Stomach (tissue), 9 donors: ENCODE data around the gene SWAP70. TPM values are rescaled to one million over a fixed set of nuclear protein-coding genes. Genes with fewer than 3 reads are reported as not detected.

Experiments used
- DNase-seq, 2 donors: peaks; one replicate each; pipeline versions ENCODE4 v3.0.0 to v3.0.0-alpha.2; 2013 to 2019
- H3K27ac ChIP-seq, 5 donors: fragments of 200-600 bp in 4 of 5; sonication (generic) in 4 of 5; one replicate each; pipeline ENCODE4 v1.5.1; 2013 to 2019; ENCODE audit warnings: mild to moderate bottlenecking in 1 of 5, moderate library complexity in 1 of 5
- H3K27me3 ChIP-seq, 3 donors: fragments of 200-600 bp; sonication (generic); one replicate each; pipeline ENCODE4 v1.5.1; 2017 to 2019; ENCODE audit warnings: mixed run types in 1 of 3
- H3K36me3 ChIP-seq, 4 donors: fragments of 200-600 bp; sonication (generic); 1 replicate in 3 of 4; 2 replicates in 1 of 4; pipeline ENCODE4 v1.5.1; 2016 to 2019
- H3K4me1 ChIP-seq, 4 donors: fragments of 200-600 bp; sonication (generic); one replicate each; pipeline ENCODE4 v1.5.1; 2016 to 2019
- H3K4me3 ChIP-seq, 4 donors: fragments of 200-600 bp; sonication (generic) in 3 of 4; one replicate each; pipeline ENCODE4 v1.5.1; 2016 to 2019; ENCODE audit warnings: mild to moderate bottlenecking in 1 of 4
- H3K9me3 ChIP-seq, 4 donors: fragments of 200-600 bp; sonication (generic); one replicate each; pipeline ENCODE4 v1.5.1; 2016 to 2019
- CTCF ChIP-seq, 7 experiments: fragments of 450-650 bp in 4 of 7; fragments of 200-600 bp in 3 of 7; sonication (generic) in 3 of 7; IDR thresholded peaks; one replicate each; pipeline ENCODE4 v1.5.1; 2016 to 2019; ENCODE audit warnings: antibody characterized with exemption in 7 of 7, control low read depth in 2 of 7, mild to moderate bottlenecking in 1 of 7
- EP300 ChIP-seq: sonication (generic); formaldehyde crosslinking; IDR thresholded peaks from one replicate; pipeline ENCODE4 v1.6.1; 2017; ENCODE audit warnings: antibody characterized with exemption
- POLR2A ChIP-seq, 4 donors: fragments of 450-650 bp; IDR thresholded peaks; one replicate each; pipeline ENCODE4 v1.6.1; 2016; ENCODE audit warnings: antibody characterized with exemption in 4 of 4, control low read depth in 2 of 4, mild to moderate bottlenecking in 1 of 4, moderate library complexity in 1 of 4
- POLR2AphosphoS5 ChIP-seq, 3 donors: sonication (generic); formaldehyde crosslinking; IDR thresholded peaks; one replicate each; pipeline ENCODE4 v1.6.1; 2016; ENCODE audit warnings: antibody characterized with exemption in 3 of 3
- WGBS, 5 donors: extraction: QIAGEN DNeasy Blood & Tissue Kit in 3 of 5; methylation state at CpG; one replicate each; pipeline versions ENCODE4 v1.1.5 to v1.1.7; 2013 to 2018; 5-methylcytosine and 5-hydroxymethylcytosine counted together
- intact Hi-C: fragments of 100-400 bp; cut with DNase I; formaldehyde crosslinking; loops from one replicate; pipeline ENCODE4 v1.15.1; 2023; ENCODE audit warnings: low total_unique reads
- polyA plus RNA-seq, 3 donors: library from polyadenylated mRNA; stranded (reverse); fragments of 200-250 nt; gene quantifications; one replicate each; pipeline ENCODE4 v1.2.3, GENCODE V29; 2013
- total RNA-seq, 5 donors: library from RNA; depleted of rRNA; stranded (reverse); fragments of >200 nt; gene quantifications; one replicate each; pipeline versions ENCODE4 v1.1.0 to v1.2.3, GENCODE V29; 2014 to 2016
- donor health status: healthy with polysubstance abuse.
- donor health status: Bipolar disorder and iron deficiency.
- donor health status: healthy.

The SWAP70 gene
- total and polyA plus RNA-seq, 8 donors, result 5.1 to 39.5 (median 18.3) TPM

DNA sequence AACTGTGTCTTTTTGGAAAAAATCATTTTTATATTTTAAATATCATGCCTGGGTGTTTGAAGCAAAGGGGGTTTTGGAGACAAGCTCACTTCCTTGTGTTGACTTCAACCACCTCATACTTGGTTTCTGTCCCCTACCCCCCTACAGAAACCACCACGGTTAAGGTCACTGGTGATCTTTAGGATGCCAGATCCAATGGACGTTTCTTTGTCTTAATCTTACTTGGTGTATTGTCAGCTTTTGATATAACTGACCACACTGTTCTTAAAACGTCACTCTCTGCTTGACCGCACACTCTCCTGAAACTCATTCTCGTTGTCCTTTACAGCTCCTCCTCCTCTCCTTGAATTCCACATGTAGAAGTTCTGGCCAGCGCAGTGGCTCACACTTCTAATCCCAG lies 34.8 kb upstream of the SWAP70 start:
- Histone ChIP-seq H3K4me3 (no peak overlapping the region), H3K27me3 (no peaks in the 10 kb centered on the region), H3K4me1 (no peaks in the 10 kb centered on the region), H3K9me3 (no peaks in the 10 kb centered on the region), H3K36me3 (no peaks in the 10 kb centered on the region), H3K27ac (no peak overlapping the region)
- WGBS, 5 donors, result 78 to 90% (median 88%) methylated on average over 6 of the region's 6 CpGs
- intact Hi-C loops, result loop anchor here (10.0 kb wide), 1 partner anchor 116 kb away; no protein-coding TSS in a partner anchor
- DNase-seq, result no peak
- no peak for TF ChIP-seq EP300
- no peak for TF ChIP-seq POLR2A (IDR thresholded peaks at IDR 0.05)
- no peak for TF ChIP-seq POLR2AphosphoS5 (IDR thresholded peaks at IDR 0.05)
- no peak for TF ChIP-seq CTCF (IDR thresholded peaks at IDR 0.05)

- TF ChIP-seq CTCF (IDR thresholded peaks at IDR 0.05) (no peak), POLR2AphosphoS5 (IDR thresholded peaks at IDR 0.05) (no peak), EP300 (no peak), POLR2A (IDR thresholded peaks at IDR 0.05) (no peak)
- 64 to 81% (median 75%) methylated on average over 2 of the region's 2 CpGs for WGBS, 5 donors
- Histone ChIP-seq H3K4me3 (no peak overlapping the region), H3K9me3 (no peaks in the 10 kb centered on the region), H3K4me1 (peaks cover 0 to 2% (median 0%) of the 10 kb centered on the region in 4 donors), H3K27ac (no peak overlapping the region), H3K36me3 (no peaks in the 10 kb centered on the region), H3K27me3 (no peaks in the 10 kb centered on the region)
- DNase-seq, result no peak
- intact Hi-C loops, result no loop called here
Observed at GRCh38 chr11:9633679-9634078, 30.2 kb upstream of the SWAP70 start.

DNA sequence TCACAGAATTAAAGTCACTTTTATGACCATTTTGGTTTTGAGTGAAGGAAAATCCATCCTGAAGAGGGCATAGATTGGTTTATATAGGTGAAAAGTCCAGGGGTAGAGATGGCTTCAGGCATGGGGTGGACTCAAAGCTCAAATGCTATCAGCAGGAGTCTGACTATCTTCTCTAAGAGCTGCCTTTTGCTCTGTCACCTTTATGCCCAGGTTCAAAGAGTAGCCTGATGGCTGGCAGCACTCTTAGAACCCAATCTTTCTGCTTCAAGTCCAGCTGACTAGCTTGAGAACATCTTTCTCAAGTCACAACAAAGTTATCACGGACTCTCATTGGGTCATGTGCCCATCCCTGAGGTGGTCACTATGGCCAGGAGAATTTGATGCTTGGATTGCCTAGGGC lies 27.2 kb upstream of the SWAP70 start:
- WGBS, 5 donors, result 83 to 100% (median 97%) methylated on average over 1 of the region's 1 CpG
- intact Hi-C loops, result no loop called here
- no peaks in the 10 kb centered on the region for H3K36me3 ChIP-seq
- H3K27ac ChIP-seq, result no peak overlapping the region
- no peak for DNase-seq
- TF ChIP-seq CTCF (IDR thresholded peaks at IDR 0.05) (no peak), POLR2AphosphoS5 (IDR thresholded peaks at IDR 0.05) (no peak), EP300 (no peak), POLR2A (IDR thresholded peaks at IDR 0.05) (no peak)
- H3K4me1 ChIP-seq, result peaks cover 0 to 5% (median 0%) of the 10 kb centered on the region in 4 donors
- H3K27me3 ChIP-seq, result no peaks in the 10 kb centered on the region
- no peak overlapping the region for H3K4me3 ChIP-seq
- H3K9me3 ChIP-seq, result no peaks in the 10 kb centered on the region

GRCh38 chr11:9639099-9639498 lies 24.8 kb upstream of the SWAP70 start:
- no peak overlapping the region for H3K4me3 ChIP-seq
- peak overlapping the region in 4 of 5 donors; percentile 31 to 61 (median 53) for H3K27ac ChIP-seq
- H3K9me3 ChIP-seq, result no peaks in the 10 kb centered on the region
- 54 to 66% (median 59%) methylated on average over 5 of the region's 5 CpGs for WGBS, 5 donors
- peak in 1 of 2 donors; percentile 26 for DNase-seq
- no peaks in the 10 kb centered on the region for H3K36me3 ChIP-seq
- TF ChIP-seq EP300, result no peak
- TF ChIP-seq POLR2AphosphoS5 (IDR thresholded peaks at IDR 0.05), result peak in 1 of 3 donors; percentile 25
- peaks cover 0 to 5% (median 0%) of the 10 kb centered on the region in 4 donors for H3K4me1 ChIP-seq
- intact Hi-C loops, result no loop called here
- H3K27me3 ChIP-seq, result no peaks in the 10 kb centered on the region

DNA sequence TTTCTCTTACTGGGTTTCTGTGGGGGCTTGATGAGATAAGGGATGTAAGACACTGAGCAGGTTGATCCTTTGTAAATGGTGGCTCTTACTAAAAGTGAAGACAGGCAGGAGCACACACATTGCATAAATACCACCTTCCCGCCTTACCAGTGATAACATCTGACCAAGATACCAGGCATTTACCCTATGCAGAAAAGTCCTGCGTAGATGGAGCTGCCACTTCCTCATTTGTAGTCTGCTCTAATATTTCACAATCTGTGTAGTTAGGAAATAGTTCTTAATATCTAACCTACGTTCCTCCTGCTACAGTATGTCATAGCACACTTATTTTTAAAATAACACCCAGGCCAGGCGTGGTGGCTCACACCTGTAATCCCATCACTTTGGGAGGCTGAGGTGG lies 23.9 kb upstream of the SWAP70 start:
- intact Hi-C loops, result no loop called here
- WGBS, 5 donors, result 72 to 85% (median 77%) methylated on average over 4 of the region's 4 CpGs
- TF ChIP-seq CTCF (IDR thresholded peaks at IDR 0.05), result no peak
- TF ChIP-seq EP300, result no peak
- no peak for TF ChIP-seq POLR2A (IDR thresholded peaks at IDR 0.05)
- TF ChIP-seq POLR2AphosphoS5 (IDR thresholded peaks at IDR 0.05), result no peak
- Histone ChIP-seq H3K4me1 (peaks cover 0 to 5% (median 0%) of the 10 kb centered on the region in 4 donors), H3K27me3 (no peaks in the 10 kb centered on the region), H3K9me3 (no peaks in the 10 kb centered on the region), H3K4me3 (no peak overlapping the region), H3K36me3 (no peaks in the 10 kb centered on the region), H3K27ac (peak overlapping the region in 4 of 5 donors; percentile 31 to 61 (median 53))
- DNase-seq, result no peak
